DOHH2 (cell line): Measurements from ENCODE around the gene TPP1.

Source experiments
- EZH2phosphoT487 ChIP-seq: fragments of 200-600 bp; sonication (generic); IDR thresholded peaks from 2 replicates; pipeline ENCODE4 v1.6.1; 2017; ENCODE audit warnings: borderline replicate concordance, mild to moderate bottlenecking, antibody characterized with exemption, low read length, moderate library complexity, mixed read lengths
- TF ChIP-seq, protein P1 (sequence below): fragments of 200-600 bp; sonication (generic); IDR thresholded peaks from one replicate; pipeline ENCODE4 v1.5.1; 2014; ENCODE audit warnings: antibody characterized with exemption, mild to moderate bottlenecking, low read depth, low read length; ENCODE audit not compliant: poor library complexity, severe bottlenecking

DNA sequence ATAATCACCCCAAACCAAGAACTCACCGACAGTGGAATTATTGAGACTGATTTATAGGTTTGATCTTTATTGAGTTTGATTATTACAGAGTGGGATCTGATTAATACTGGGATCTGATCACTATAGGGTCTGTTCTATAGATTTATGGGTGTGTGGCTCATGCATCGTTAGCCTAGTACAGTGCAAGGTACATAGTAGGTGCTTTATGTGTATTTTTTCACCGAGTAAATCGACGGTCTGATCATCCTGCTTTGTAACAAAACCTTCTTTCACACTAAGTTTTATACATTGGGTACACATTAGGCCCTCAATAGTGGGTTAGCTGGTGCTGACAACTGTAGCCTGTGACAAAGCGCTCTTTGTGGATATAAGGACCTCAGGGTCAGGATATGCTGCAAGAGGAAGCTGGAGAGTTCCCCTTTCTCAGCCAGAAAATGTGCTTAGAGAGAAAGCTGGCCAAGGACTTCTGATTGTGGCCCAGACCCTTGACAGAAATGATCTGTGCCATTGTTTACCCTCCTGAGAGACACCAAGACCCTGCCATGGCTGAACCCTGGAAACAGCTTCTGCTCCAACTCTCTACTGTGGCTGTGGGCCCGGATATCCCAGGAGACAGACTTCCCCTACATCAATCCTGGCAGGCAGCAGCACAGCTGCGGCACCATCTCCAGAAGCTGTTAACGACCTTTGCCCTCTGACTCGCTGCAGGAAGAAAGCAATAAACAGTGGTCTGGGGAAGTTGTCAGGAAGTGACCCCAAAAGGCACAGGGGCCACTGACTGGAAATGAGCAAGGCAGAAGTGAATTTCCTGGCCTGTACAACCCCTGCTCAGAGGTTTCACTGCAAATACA, 16.1 kb upstream of the TPP1 start:
- TF ChIP-seq, protein P1, sequence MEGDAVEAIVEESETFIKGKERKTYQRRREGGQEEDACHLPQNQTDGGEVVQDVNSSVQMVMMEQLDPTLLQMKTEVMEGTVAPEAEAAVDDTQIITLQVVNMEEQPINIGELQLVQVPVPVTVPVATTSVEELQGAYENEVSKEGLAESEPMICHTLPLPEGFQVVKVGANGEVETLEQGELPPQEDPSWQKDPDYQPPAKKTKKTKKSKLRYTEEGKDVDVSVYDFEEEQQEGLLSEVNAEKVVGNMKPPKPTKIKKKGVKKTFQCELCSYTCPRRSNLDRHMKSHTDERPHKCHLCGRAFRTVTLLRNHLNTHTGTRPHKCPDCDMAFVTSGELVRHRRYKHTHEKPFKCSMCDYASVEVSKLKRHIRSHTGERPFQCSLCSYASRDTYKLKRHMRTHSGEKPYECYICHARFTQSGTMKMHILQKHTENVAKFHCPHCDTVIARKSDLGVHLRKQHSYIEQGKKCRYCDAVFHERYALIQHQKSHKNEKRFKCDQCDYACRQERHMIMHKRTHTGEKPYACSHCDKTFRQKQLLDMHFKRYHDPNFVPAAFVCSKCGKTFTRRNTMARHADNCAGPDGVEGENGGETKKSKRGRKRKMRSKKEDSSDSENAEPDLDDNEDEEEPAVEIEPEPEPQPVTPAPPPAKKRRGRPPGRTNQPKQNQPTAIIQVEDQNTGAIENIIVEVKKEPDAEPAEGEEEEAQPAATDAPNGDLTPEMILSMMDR, result no peak
- TF ChIP-seq EZH2phosphoT487, result no peak
